Loucy (cell line): Measurements from ENCODE around the gene DMBX1.

Experiments used
- H2AFZ ChIP-seq: fragments of 200-600 bp; sonication (generic); 2 replicates; pipeline ENCODE4 v1.6.0; 2016; ENCODE audit warnings: antibody characterized with exemption, mild to moderate bottlenecking, low read length, moderate library complexity
- H3F3A ChIP-seq: fragments of 200-600 bp; 2 replicates; pipeline ENCODE4 v1.6.0; 2016; ENCODE audit warnings: antibody characterized with exemption, low read depth, mild to moderate bottlenecking
- H3K27me3 ChIP-seq: fragments of 200-600 bp; sonication (generic); 2 replicates; pipeline ENCODE4 v1.6.1; 2014; ENCODE audit warnings: low read length, mild to moderate bottlenecking; ENCODE audit not compliant: insufficient read depth, poor library complexity, severe bottlenecking
- H3K36me3 ChIP-seq: fragments of 200-600 bp; sonication (generic); 2 replicates; pipeline ENCODE4 v1.6.1; 2016; ENCODE audit warnings: low read length; ENCODE audit not compliant: insufficient read depth
- H3K4me1 ChIP-seq: fragments of 200-600 bp; sonication (generic); 2 replicates; pipeline ENCODE4 v1.5.1; 2014; ENCODE audit warnings: low read length, mild to moderate bottlenecking; ENCODE audit not compliant: insufficient read depth, poor library complexity, severe bottlenecking
- H3K4me2 ChIP-seq: fragments of 200-600 bp; sonication (generic); 2 replicates; pipeline ENCODE4 v1.6.0; 2014; ENCODE audit warnings: antibody characterized with exemption, low read length, low read depth, mild to moderate bottlenecking; ENCODE audit not compliant: poor library complexity, severe bottlenecking
- H3K4me3 ChIP-seq: fragments of 200-600 bp; sonication (generic); 2 replicates; pipeline ENCODE4 v1.5.1; 2014; ENCODE audit warnings: low read length, mild to moderate bottlenecking, mixed read lengths; ENCODE audit not compliant: poor library complexity, severe bottlenecking
- H3K79me2 ChIP-seq: fragments of 200-600 bp; sonication (generic); 2 replicates; pipeline ENCODE4 v1.6.1; 2014; ENCODE audit warnings: low read length; ENCODE audit not compliant: insufficient read depth
- H3K9ac ChIP-seq: fragments of 200-600 bp; sonication (generic); 2 replicates; pipeline ENCODE4 v1.6.0; 2014; ENCODE audit warnings: mild to moderate bottlenecking, low read depth, low read length, moderate library complexity; ENCODE audit not compliant: poor library complexity, severe bottlenecking
- H3K9me2 ChIP-seq: fragments of 200-600 bp; sonication (generic); replicated peaks from 2 replicates; pipeline ENCODE4 v1.6.1; 2016; ENCODE audit warnings: low read depth, low read length, mixed read lengths
- H3K9me3 ChIP-seq: fragments of 200-600 bp; sonication (generic); 2 replicates; pipeline ENCODE4 v1.6.1; 2014; ENCODE audit warnings: mild to moderate bottlenecking, antibody characterized with exemption, low read length, low read depth; ENCODE audit not compliant: insufficient read depth
- H4K20me1 ChIP-seq: fragments of 200-600 bp; sonication (generic); 2 replicates; pipeline ENCODE4 v1.6.0; 2014; ENCODE audit warnings: antibody characterized with exemption, low read length, mild to moderate bottlenecking; ENCODE audit not compliant: insufficient read depth, poor library complexity, severe bottlenecking
- EZH2phosphoT487 ChIP-seq: fragments of 200-600 bp; IDR thresholded peaks from 2 replicates; pipeline ENCODE4 v1.6.1; 2018; ENCODE audit warnings: antibody characterized with exemption, mild to moderate bottlenecking, moderate library complexity, borderline replicate concordance
- TF ChIP-seq, protein P1 (sequence below): fragments of 200-600 bp; sonication (generic); conservative IDR thresholded peaks from 2 replicates; pipeline ENCODE4 v1.5.1; 2014; ENCODE audit warnings: mild to moderate bottlenecking, antibody characterized with exemption, low read length

DMBX1 gene

DNA sequence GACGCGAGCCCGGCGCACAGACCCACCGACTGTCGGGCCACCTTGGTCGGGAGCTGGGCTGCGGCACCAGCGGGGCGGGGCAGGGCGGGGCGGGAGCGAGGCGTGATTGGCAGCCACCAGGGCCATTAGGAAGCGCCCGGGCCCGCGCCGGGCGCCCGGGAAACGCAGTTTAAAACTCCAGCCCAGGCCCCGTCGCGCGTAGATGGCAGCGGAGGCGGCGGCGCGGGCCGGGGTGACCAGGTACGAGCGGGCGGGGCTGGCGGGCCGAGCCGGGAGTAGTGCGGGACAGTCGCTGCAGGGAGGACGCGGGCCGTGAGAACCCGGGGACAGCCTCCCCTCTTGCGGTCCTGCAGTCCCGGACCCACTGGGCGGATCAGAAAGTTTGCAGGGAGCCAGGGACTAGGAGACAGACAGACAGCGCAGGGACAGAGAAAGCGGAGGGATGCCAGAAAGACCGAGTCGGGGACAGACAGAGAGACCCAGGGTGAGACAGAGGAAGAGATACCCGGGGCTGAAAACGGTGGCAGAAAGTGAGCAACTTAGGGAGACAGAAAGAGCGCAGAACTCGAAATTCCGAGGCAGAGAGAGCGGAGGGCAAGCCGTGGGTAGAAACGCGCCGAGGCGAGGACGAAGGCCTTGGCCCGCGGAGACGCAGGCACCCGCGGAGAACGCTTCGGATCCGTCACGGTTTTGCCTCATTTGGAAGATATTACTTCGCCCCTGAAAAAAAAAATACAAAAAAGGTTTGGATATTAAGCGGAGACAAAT is at the start of gene DMBX1:
TSS of gene DMBX1 (plus strand) at position 199 of the 768 bp plus-strand sequence. CDS start 17,175 bp downstream, outside the sequence.
- TF ChIP-seq EZH2phosphoT487: no peak
- TF ChIP-seq, protein P1, sequence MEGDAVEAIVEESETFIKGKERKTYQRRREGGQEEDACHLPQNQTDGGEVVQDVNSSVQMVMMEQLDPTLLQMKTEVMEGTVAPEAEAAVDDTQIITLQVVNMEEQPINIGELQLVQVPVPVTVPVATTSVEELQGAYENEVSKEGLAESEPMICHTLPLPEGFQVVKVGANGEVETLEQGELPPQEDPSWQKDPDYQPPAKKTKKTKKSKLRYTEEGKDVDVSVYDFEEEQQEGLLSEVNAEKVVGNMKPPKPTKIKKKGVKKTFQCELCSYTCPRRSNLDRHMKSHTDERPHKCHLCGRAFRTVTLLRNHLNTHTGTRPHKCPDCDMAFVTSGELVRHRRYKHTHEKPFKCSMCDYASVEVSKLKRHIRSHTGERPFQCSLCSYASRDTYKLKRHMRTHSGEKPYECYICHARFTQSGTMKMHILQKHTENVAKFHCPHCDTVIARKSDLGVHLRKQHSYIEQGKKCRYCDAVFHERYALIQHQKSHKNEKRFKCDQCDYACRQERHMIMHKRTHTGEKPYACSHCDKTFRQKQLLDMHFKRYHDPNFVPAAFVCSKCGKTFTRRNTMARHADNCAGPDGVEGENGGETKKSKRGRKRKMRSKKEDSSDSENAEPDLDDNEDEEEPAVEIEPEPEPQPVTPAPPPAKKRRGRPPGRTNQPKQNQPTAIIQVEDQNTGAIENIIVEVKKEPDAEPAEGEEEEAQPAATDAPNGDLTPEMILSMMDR: no peak
- H2AFZ ChIP-seq: no peak within 1 kb of the TSS
- H3K27me3 ChIP-seq: no peaks in the 10 kb centered on the region
- H3K9me2 ChIP-seq: no peaks in the 10 kb centered on the region
- H3K36me3 ChIP-seq: no peaks in the 10 kb centered on the region
- no peaks in the 10 kb centered on the region for H3F3A ChIP-seq
- H4K20me1 ChIP-seq: no peaks in the 10 kb centered on the region
- no peaks in the 10 kb centered on the region for H3K9me3 ChIP-seq
- no peaks in the 10 kb centered on the region for H3K4me1 ChIP-seq
- no peaks in the 10 kb centered on the region for H3K79me2 ChIP-seq
- H3K9ac ChIP-seq: no peak within 1 kb of the TSS
- H3K4me3 ChIP-seq: no peak within 1 kb of the TSS
- H3K4me2 ChIP-seq: no peak within 1 kb of the TSS

DNA sequence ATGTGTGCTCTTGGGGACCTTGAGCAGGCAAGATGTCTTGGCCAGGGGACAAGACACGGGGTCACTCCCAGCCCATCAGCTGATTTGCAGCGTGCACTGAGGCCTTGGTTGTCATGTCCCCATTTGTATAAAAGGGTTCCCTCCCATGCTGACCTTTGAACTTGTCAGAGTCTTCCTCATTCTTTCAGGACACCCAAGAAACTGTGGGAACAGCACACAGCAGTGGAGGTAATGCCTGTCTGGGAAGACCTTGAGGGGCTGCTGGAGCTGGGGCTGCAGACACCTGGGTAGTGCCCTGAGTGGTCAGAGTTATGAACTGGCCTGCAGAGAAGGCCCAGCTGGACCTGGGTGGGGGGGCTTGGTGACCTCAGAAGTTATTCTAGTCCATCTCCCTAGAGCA is 49.2 kb upstream of the DMBX1 start:
- no peak overlapping the region for H3K4me3 ChIP-seq
- H3K9me2 ChIP-seq: no peaks in the 10 kb centered on the region
- TF ChIP-seq EZH2phosphoT487: no peak
- TF ChIP-seq, protein P1: no peak
- no peaks in the 10 kb centered on the region for H3K79me2 ChIP-seq
- H3F3A ChIP-seq: no peaks in the 10 kb centered on the region
- no peak overlapping the region for H2AFZ ChIP-seq
- H3K36me3 ChIP-seq: no peaks in the 10 kb centered on the region
- no peaks in the 10 kb centered on the region for H4K20me1 ChIP-seq
- H3K9me3 ChIP-seq: no peaks in the 10 kb centered on the region
- H3K9ac ChIP-seq: no peak overlapping the region
- H3K27me3 ChIP-seq: no peaks in the 10 kb centered on the region
- peaks cover 5% of the 10 kb centered on the region for H3K4me1 ChIP-seq
- H3K4me2 ChIP-seq: no peak overlapping the region

DNA sequence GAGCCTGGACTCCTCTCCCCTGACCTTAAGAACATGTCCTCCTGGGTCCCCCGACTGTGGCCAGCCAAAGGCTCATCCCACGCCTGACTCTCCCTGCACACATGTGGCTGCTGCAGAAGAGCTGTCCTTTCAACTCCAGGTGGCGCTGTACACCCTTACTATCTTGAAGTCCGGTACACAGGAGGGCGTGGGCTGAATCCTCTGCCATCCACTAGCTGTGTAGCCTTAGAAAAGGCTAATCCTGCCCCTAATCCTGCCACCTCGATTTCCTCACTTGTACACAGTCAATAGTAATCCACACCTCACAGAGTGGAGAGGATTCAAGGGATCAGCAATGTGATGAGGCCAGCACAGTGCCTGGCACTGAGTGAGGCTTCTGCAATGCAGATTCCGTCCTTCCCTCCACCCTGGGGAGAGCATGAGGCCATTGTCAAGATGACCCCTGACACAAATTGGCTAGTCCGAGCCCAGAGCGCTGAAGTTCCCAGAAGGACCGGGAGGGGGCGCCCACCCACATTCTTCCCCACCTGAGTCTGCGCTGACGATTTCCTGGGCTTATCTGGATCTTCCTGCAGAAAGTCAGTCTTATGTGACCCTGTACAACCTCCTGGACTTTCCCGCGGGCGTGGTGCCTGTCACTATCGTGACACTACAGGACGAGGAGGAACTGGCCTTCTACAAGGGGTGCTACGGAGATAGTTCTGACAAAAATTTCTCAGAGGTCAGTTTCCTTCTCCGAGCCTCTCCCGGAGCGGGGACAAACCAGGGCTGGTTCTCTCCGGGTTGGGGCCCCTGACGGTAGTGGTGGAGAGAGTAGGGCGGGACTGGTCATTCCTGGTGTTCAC is 47.1 kb upstream of the DMBX1 start:
- Histone ChIP-seq H3K36me3 (no peaks in the 10 kb centered on the region), H2AFZ (peak overlapping the region; percentile 99), H3K9ac (peak overlapping the region; percentile 66), H3K4me1 (peaks cover 5% of the 10 kb centered on the region), H3K4me3 (peak overlapping the region; percentile 74), H3K9me2 (no peaks in the 10 kb centered on the region), H4K20me1 (no peaks in the 10 kb centered on the region), H3F3A (no peaks in the 10 kb centered on the region), H3K27me3 (no peaks in the 10 kb centered on the region), H3K4me2 (peak overlapping the region; percentile 93), H3K79me2 (no peaks in the 10 kb centered on the region), H3K9me3 (no peaks in the 10 kb centered on the region)
- TF ChIP-seq EZH2phosphoT487: no peak
- TF ChIP-seq, protein P1: peak; percentile 90
